GM13977 (cell line): ENCODE results near the gene DLAT.

Source experiments
- DNase-seq: peaks from one replicate; pipeline ENCODE4 v3.0.0; 2012; ENCODE audit warnings: low spot score
- CTCF ChIP-seq: IDR thresholded peaks from 2 replicates; pipeline ENCODE4 v1.5.1; 2012; ENCODE audit warnings: mild to moderate bottlenecking, control low read depth; ENCODE audit not compliant: insufficient read depth; ENCODE audit errors: extremely low read depth, missing control alignments
- in situ Hi-C: fragments of 300-500 bp; cut with MboI; formaldehyde crosslinking; loops from one replicate; pipeline ENCODE4 v1.12.0; 2022; ENCODE audit warnings: low sequenced_read_pairs, low pct_unique_long_range_greater_than_20kb, mixed read lengths, inconsistent platforms; ENCODE audit not compliant: unreplicated experiment

Gene DLAT

GRCh38 chr11:112024773-112025678 lies at the start of gene DLAT:
DLAT (plus strand) TSS chr11:112025408; CDS start chr11:112025473, 65 bp downstream.
- in situ Hi-C loops: no loop called here
- TF ChIP-seq CTCF: no peak
- peak; percentile 89 for DNase-seq

GRCh38 chr11:111976119-111976766 lies 49.0 kb upstream of the DLAT start:
- DNase-seq: no peak
- TF ChIP-seq CTCF: no peak
- in situ Hi-C loops: no loop called here

DNA sequence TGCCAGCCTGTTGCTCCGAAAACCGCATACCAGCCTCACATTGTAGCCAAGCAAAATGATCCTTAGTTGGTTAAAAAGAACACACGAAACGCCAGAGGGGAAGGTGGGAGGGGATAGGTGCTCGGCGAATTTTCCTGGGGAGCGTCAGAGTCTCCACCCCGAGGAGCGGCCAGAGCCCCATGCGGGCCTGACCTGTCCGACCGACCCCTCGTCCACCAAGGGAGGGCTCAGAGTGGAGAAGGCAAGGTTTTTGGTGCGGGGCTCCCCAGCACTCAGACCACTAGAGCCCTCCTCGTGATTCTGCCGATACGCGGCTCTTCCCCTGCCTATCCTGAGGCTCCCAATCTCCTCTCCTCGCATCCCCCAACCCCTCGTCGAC lies 48.5 kb upstream of the DLAT start:
- TF ChIP-seq CTCF: no peak
- DNase-seq: no peak
- in situ Hi-C loops: no loop called here

DNA sequence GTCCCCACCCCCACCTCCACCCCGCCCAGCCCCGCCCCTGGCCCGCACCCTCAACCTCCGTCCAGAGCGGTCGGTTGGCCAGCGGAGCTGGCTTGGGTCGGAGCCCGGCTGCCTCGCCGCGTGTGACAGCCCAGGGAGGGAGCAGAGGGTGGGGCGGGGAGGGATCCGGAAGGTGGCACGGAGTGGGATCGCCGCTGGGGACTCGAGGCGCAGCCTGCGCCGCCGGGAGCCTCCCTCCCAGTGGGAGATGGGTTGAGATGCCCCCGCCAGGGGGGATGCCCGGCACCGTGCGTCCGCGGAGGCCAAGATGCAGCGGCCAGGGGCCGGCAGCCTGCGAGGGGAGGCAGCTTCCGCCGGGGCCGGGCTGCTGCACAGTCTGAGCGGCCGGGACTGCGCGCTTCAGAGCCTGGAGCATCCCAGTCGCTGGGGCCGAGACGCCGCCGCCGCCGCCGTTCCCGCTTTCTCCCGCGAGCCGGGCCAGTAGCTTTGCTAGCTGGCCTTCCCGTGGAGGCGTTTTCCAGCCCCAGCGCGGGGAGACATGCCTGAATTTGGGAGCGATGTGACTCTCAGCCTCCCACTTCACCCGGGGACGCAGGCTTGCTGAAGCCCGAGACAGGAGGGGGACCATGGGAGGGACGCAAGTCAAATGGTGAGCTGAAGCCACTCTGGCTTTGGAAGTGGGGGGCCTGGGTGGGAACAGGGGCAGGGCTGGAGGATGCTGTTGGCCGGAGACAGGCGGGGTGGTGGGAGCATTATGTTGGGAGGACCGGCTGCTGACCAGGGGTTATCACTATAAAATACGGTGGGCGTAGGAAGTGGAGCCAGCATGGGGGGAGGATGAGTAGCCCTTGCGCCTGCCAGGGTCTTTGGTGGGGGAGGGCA lies 47.8 kb upstream of the DLAT start:
- in situ Hi-C loops: no loop called here
- DNase-seq: peak; percentile 66
- no peak for TF ChIP-seq CTCF

DNA sequence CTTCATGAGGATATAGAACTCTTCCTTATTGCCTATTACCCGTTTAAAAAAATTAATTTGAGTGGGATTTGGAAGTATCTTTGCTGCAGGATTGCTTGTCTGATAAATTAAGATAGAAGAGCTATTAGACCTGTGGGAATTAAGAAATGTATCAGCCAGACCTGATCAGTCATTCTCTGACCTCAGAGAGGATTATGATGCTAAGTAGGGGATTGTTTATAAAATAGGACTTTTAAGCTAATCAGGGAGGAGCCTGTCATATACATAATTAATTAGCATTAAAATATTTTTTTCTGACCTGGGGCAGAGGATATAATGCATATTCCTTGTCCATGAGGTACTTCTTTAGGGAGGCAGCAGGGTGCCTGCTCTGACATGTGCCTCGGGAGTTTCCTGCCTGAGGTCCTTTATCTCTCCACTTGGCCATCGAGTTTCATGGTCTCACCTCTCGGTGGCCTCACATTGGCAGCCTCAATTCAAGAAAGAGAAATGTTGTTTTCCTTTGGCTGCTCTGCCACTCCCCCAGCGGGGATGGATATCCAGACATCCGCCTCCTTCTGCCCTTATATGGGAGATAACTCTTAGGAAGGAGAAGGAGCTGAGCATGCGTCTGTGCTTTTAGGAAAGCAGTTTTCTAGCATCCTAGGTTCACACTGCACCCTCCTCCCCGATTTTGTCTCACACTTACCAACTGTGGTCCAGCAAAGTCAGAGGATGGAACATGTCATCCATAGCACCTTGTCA lies 47.0 kb upstream of the DLAT start:
- in situ Hi-C loops: no loop called here
- TF ChIP-seq CTCF: no peak
- DNase-seq: no peak
